Loucy (cell line): ENCODE data around the gene FMNL2.

Source experiments
- H2AFZ ChIP-seq: fragments of 200-600 bp; sonication (generic); 2 replicates; pipeline ENCODE4 v1.6.0; 2016; ENCODE audit warnings: antibody characterized with exemption, mild to moderate bottlenecking, low read length, moderate library complexity
- H3F3A ChIP-seq: fragments of 200-600 bp; 2 replicates; pipeline ENCODE4 v1.6.0; 2016; ENCODE audit warnings: antibody characterized with exemption, low read depth, mild to moderate bottlenecking
- H3K27me3 ChIP-seq: fragments of 200-600 bp; sonication (generic); 2 replicates; pipeline ENCODE4 v1.6.1; 2014; ENCODE audit warnings: low read length, mild to moderate bottlenecking; ENCODE audit not compliant: insufficient read depth, poor library complexity, severe bottlenecking
- H3K36me3 ChIP-seq: fragments of 200-600 bp; sonication (generic); 2 replicates; pipeline ENCODE4 v1.6.1; 2016; ENCODE audit warnings: low read length; ENCODE audit not compliant: insufficient read depth
- H3K4me1 ChIP-seq: fragments of 200-600 bp; sonication (generic); 2 replicates; pipeline ENCODE4 v1.5.1; 2014; ENCODE audit warnings: low read length, mild to moderate bottlenecking; ENCODE audit not compliant: insufficient read depth, poor library complexity, severe bottlenecking
- H3K4me2 ChIP-seq: fragments of 200-600 bp; sonication (generic); 2 replicates; pipeline ENCODE4 v1.6.0; 2014; ENCODE audit warnings: antibody characterized with exemption, low read length, low read depth, mild to moderate bottlenecking; ENCODE audit not compliant: poor library complexity, severe bottlenecking
- H3K4me3 ChIP-seq: fragments of 200-600 bp; sonication (generic); 2 replicates; pipeline ENCODE4 v1.5.1; 2014; ENCODE audit warnings: low read length, mild to moderate bottlenecking, mixed read lengths; ENCODE audit not compliant: poor library complexity, severe bottlenecking
- H3K79me2 ChIP-seq: fragments of 200-600 bp; sonication (generic); 2 replicates; pipeline ENCODE4 v1.6.1; 2014; ENCODE audit warnings: low read length; ENCODE audit not compliant: insufficient read depth
- H3K9ac ChIP-seq: fragments of 200-600 bp; sonication (generic); 2 replicates; pipeline ENCODE4 v1.6.0; 2014; ENCODE audit warnings: mild to moderate bottlenecking, low read depth, low read length, moderate library complexity; ENCODE audit not compliant: poor library complexity, severe bottlenecking
- H3K9me2 ChIP-seq: fragments of 200-600 bp; sonication (generic); replicated peaks from 2 replicates; pipeline ENCODE4 v1.6.1; 2016; ENCODE audit warnings: low read depth, low read length, mixed read lengths
- H3K9me3 ChIP-seq: fragments of 200-600 bp; sonication (generic); 2 replicates; pipeline ENCODE4 v1.6.1; 2014; ENCODE audit warnings: mild to moderate bottlenecking, antibody characterized with exemption, low read length, low read depth; ENCODE audit not compliant: insufficient read depth
- H4K20me1 ChIP-seq: fragments of 200-600 bp; sonication (generic); 2 replicates; pipeline ENCODE4 v1.6.0; 2014; ENCODE audit warnings: antibody characterized with exemption, low read length, mild to moderate bottlenecking; ENCODE audit not compliant: insufficient read depth, poor library complexity, severe bottlenecking
- EZH2phosphoT487 ChIP-seq: fragments of 200-600 bp; IDR thresholded peaks from 2 replicates; pipeline ENCODE4 v1.6.1; 2018; ENCODE audit warnings: antibody characterized with exemption, mild to moderate bottlenecking, moderate library complexity, borderline replicate concordance
- TF ChIP-seq, protein P1 (sequence below): fragments of 200-600 bp; sonication (generic); conservative IDR thresholded peaks from 2 replicates; pipeline ENCODE4 v1.5.1; 2014; ENCODE audit warnings: mild to moderate bottlenecking, antibody characterized with exemption, low read length

The FMNL2 gene

DNA sequence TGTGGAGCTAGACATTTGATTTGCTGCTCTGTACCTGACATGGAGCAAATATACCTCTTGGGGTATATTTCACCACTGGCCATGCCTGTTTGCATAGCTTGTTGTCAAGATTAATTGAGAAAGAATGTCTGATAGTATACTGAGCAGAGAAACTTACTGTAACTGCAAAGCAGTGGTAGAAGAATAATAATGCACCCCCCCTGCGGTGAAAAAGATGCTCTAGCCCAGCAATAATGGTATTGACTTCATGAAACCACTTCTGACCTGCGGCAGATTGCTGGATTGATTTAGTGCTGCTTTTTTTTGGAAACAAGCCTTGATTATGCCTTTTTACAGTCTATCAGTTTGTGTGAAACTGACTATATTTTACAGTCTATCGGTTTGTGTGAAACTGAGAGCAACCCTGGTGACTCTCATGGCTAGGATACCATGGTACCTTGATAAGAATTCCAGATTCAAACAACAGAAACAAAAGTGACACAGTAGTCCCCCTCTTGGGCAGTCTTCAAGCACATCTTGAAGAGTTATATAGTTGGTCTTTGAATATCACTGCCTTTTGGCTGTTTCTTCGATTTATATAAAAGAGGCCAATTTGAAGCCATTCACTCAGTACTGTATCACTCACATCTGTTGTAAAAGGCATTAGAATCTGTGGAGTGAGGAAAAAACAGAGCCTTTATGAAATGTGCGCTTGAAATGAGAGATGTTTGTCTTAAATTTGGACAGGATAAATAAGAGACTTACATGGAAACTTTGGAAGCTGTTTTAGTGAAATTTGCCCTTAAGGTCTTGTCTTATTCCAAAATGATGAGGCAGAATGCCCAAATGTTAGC is 102.5 kb downstream of the FMNL2 start:
- Histone ChIP-seq H3K4me3 (no peak overlapping the region), H3K36me3 (no peaks in the 10 kb centered on the region), H3F3A (no peaks in the 10 kb centered on the region), H3K27me3 (no peaks in the 10 kb centered on the region), H3K4me2 (no peak overlapping the region), H3K79me2 (no peaks in the 10 kb centered on the region), H3K9me3 (no peaks in the 10 kb centered on the region), H4K20me1 (no peaks in the 10 kb centered on the region), H3K9me2 (no peaks in the 10 kb centered on the region), H3K4me1 (no peaks in the 10 kb centered on the region), H3K9ac (no peak overlapping the region), H2AFZ (no peak overlapping the region)
- TF ChIP-seq EZH2phosphoT487 = no peak
- TF ChIP-seq, protein P1, sequence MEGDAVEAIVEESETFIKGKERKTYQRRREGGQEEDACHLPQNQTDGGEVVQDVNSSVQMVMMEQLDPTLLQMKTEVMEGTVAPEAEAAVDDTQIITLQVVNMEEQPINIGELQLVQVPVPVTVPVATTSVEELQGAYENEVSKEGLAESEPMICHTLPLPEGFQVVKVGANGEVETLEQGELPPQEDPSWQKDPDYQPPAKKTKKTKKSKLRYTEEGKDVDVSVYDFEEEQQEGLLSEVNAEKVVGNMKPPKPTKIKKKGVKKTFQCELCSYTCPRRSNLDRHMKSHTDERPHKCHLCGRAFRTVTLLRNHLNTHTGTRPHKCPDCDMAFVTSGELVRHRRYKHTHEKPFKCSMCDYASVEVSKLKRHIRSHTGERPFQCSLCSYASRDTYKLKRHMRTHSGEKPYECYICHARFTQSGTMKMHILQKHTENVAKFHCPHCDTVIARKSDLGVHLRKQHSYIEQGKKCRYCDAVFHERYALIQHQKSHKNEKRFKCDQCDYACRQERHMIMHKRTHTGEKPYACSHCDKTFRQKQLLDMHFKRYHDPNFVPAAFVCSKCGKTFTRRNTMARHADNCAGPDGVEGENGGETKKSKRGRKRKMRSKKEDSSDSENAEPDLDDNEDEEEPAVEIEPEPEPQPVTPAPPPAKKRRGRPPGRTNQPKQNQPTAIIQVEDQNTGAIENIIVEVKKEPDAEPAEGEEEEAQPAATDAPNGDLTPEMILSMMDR = no peak

DNA sequence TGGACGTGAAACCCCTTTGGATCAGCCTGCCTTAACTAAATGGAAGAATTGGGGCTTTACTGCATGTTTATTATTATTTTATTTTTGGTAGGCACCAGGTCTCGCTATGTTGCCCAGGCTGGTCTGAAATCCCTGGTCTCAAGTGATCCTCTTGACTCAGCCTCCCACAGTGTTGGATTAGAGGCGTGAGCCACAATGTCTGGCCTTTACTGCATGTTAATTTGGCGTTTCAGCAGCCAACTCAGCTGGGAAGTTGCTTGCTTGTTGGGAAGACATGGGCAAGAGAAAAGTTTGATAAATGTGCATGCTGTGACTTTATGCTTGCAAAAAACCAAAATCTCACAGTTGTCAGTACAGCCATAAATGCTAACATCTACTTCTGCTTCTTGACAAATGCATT is 105.1 kb downstream of the FMNL2 start:
- no peaks in the 10 kb centered on the region for H3K4me1 ChIP-seq
- no peaks in the 10 kb centered on the region for H3K27me3 ChIP-seq
- H3K36me3 ChIP-seq = no peaks in the 10 kb centered on the region
- H3F3A ChIP-seq = no peaks in the 10 kb centered on the region
- no peak overlapping the region for H3K4me3 ChIP-seq
- TF ChIP-seq EZH2phosphoT487 = no peak
- TF ChIP-seq, protein P1 = no peak
- no peak overlapping the region for H2AFZ ChIP-seq
- no peaks in the 10 kb centered on the region for H3K9me3 ChIP-seq
- no peak overlapping the region for H3K4me2 ChIP-seq
- H3K9me2 ChIP-seq = no peaks in the 10 kb centered on the region
- H3K9ac ChIP-seq = no peak overlapping the region
- H4K20me1 ChIP-seq = no peaks in the 10 kb centered on the region
- no peaks in the 10 kb centered on the region for H3K79me2 ChIP-seq

DNA sequence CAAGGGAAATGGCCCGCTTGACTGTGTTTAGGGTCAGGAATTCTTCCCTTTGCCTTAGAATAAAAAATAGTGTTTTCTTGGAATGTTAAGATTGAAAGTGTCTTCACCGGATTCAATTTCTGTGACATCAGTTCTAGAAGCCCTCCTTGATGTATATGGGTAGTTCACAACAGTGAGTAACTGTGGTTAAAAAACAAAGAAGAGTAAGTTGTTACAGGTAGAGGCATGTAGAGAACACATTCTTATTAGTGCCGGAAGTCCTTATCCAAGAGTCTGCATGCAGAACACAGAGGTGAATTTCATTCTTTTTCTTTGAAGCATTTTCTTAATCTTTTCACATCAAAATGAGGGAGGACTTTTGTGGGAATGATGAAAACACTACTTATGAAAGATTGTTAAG is 105.5 kb downstream of the FMNL2 start:
- no peak overlapping the region for H3K4me3 ChIP-seq
- H2AFZ ChIP-seq = no peak overlapping the region
- H3K4me1 ChIP-seq = no peaks in the 10 kb centered on the region
- no peaks in the 10 kb centered on the region for H4K20me1 ChIP-seq
- H3K9me2 ChIP-seq = no peaks in the 10 kb centered on the region
- H3F3A ChIP-seq = no peaks in the 10 kb centered on the region
- no peaks in the 10 kb centered on the region for H3K36me3 ChIP-seq
- no peak overlapping the region for H3K4me2 ChIP-seq
- H3K9ac ChIP-seq = no peak overlapping the region
- no peaks in the 10 kb centered on the region for H3K9me3 ChIP-seq
- TF ChIP-seq EZH2phosphoT487 = no peak
- TF ChIP-seq, protein P1 = no peak
- H3K27me3 ChIP-seq = no peaks in the 10 kb centered on the region
- H3K79me2 ChIP-seq = no peaks in the 10 kb centered on the region
